Prostate gland (tissue), 2 donors: ENCODE results near the gene IL17RB. TPM values are rescaled to one million over a fixed set of nuclear protein-coding genes. Genes with fewer than 3 reads are reported as not detected.

ENCODE experiments used
- DNase-seq: peaks from one replicate; pipeline ENCODE4 v3.0.0-alpha.2; 2019; ENCODE audit warnings: low spot score
- H3K27ac ChIP-seq, 2 donors: fragments of 200-600 bp; sonication (generic); 2 replicates each; pipeline ENCODE4 v1.5.1; 2017 to 2019
- H3K27me3 ChIP-seq: fragments of 200-600 bp; sonication (generic); replicated peaks from 2 replicates; pipeline ENCODE4 v1.5.1; 2019; ENCODE audit not compliant: insufficient read depth
- H3K36me3 ChIP-seq, 2 donors: fragments of 200-600 bp; sonication (generic); 1 replicate in 1 of 2; 2 replicates in 1 of 2; pipeline versions ENCODE4 v1.5.1 to v1.8.1; 2017 to 2019
- H3K4me1 ChIP-seq: fragments of 200-600 bp; sonication (generic); replicated peaks from 2 replicates; pipeline ENCODE4 v1.5.1; 2019
- H3K4me3 ChIP-seq, 2 donors: fragments of 200-600 bp; sonication (generic); 2 replicates each; pipeline ENCODE4 v1.5.1; 2017 to 2019
- H3K9me3 ChIP-seq: fragments of 200-600 bp; sonication (generic); 2 replicates; pipeline ENCODE4 v1.5.1; 2017
- POLR2A ChIP-seq: fragments of 450-650 bp; IDR thresholded peaks from one replicate; pipeline ENCODE4 v1.6.1; 2016; ENCODE audit warnings: antibody characterized with exemption, mild to moderate bottlenecking
- POLR2AphosphoS5 ChIP-seq: sonication (generic); formaldehyde crosslinking; IDR thresholded peaks from one replicate; pipeline ENCODE4 v1.6.1; 2017; ENCODE audit warnings: antibody characterized with exemption
- WGBS: methylation state at CpG from one replicate; pipeline ENCODE4 v1.1.5; 2018; 5-methylcytosine and 5-hydroxymethylcytosine counted together
- intact Hi-C: fragments of 100-400 bp; cut with DNase I; formaldehyde crosslinking; loops from one replicate; pipeline ENCODE4 v1.14.2; 2022
- total RNA-seq, 2 donors: library from RNA; depleted of rRNA; stranded (reverse); fragments of >200 nt; gene quantifications; one replicate each; pipeline ENCODE4 v1.1.0, GENCODE V29; 2016
- TF ChIP-seq, protein P1 (sequence below), 4 experiments: fragments of 200-600 bp in 2 of 4; fragments of 450-650 bp in 2 of 4; sonication (generic) in 2 of 4; IDR thresholded peaks; 1 replicate in 3 of 4; 2 replicates in 1 of 4; pipeline ENCODE4 v1.5.1; 2016 to 2019; ENCODE audit warnings: antibody characterized with exemption in 4 of 4, mild to moderate bottlenecking in 2 of 4, moderate library complexity in 2 of 4

IL17RB gene
- total RNA-seq, 2 donors from 2014 or later = 6.0 to 14.3 TPM

DNA sequence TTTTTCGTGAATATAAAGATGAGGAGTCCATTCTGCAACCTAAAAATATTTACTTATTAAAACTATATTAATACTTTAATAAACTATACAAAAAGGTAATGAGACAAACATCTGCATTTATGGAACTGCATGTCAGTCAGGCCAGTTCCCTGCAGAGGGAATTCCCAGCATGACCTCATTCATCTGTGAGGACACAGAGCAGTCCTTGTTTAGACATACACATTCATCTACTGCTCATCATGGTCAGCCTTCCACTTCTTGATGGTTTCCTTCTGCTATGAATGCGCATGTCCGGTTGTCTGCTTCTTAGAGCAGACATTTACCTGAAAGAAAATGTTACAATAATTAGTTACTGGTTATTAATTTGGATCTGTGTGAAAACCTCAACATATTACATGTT is 38.9 kb downstream of the IL17RB start:
- WGBS = 89% methylated on average over 3 of the region's 3 CpGs
- H3K9me3 ChIP-seq = no peaks in the 10 kb centered on the region
- TF ChIP-seq, protein P1, sequence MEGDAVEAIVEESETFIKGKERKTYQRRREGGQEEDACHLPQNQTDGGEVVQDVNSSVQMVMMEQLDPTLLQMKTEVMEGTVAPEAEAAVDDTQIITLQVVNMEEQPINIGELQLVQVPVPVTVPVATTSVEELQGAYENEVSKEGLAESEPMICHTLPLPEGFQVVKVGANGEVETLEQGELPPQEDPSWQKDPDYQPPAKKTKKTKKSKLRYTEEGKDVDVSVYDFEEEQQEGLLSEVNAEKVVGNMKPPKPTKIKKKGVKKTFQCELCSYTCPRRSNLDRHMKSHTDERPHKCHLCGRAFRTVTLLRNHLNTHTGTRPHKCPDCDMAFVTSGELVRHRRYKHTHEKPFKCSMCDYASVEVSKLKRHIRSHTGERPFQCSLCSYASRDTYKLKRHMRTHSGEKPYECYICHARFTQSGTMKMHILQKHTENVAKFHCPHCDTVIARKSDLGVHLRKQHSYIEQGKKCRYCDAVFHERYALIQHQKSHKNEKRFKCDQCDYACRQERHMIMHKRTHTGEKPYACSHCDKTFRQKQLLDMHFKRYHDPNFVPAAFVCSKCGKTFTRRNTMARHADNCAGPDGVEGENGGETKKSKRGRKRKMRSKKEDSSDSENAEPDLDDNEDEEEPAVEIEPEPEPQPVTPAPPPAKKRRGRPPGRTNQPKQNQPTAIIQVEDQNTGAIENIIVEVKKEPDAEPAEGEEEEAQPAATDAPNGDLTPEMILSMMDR (IDR thresholded peaks at IDR 0.05) = no peak
- TF ChIP-seq POLR2AphosphoS5 (no peak), POLR2A (no peak)
- intact Hi-C loops = no loop called here
- no peaks in the 10 kb centered on the region for H3K36me3 ChIP-seq
- no peak overlapping the region for H3K4me3 ChIP-seq
- peaks cover 6% of the 10 kb centered on the region for H3K4me1 ChIP-seq
- DNase-seq = no peak
- H3K27me3 ChIP-seq = no peaks in the 10 kb centered on the region
- no peak overlapping the region for H3K27ac ChIP-seq

GRCh38 chr3:53887446-53887845 is 41.1 kb downstream of the IL17RB start:
- intact Hi-C loops = no loop called here
- no peaks in the 10 kb centered on the region for H3K4me1 ChIP-seq
- no peak for DNase-seq
- no peak overlapping the region for H3K27ac ChIP-seq
- H3K27me3 ChIP-seq = no peaks in the 10 kb centered on the region
- TF ChIP-seq POLR2AphosphoS5 (no peak), POLR2A (no peak)
- TF ChIP-seq, protein P1 (IDR thresholded peaks at IDR 0.05) = no peak
- H3K4me3 ChIP-seq = no peak overlapping the region
- H3K9me3 ChIP-seq = no peaks in the 10 kb centered on the region
- no peaks in the 10 kb centered on the region for H3K36me3 ChIP-seq

- WGBS = 76% methylated on average over 1 of the region's 1 CpG
These were observed 41.9 kb downstream of the IL17RB start for GRCh38 chr3:53888232-53888631.

DNA sequence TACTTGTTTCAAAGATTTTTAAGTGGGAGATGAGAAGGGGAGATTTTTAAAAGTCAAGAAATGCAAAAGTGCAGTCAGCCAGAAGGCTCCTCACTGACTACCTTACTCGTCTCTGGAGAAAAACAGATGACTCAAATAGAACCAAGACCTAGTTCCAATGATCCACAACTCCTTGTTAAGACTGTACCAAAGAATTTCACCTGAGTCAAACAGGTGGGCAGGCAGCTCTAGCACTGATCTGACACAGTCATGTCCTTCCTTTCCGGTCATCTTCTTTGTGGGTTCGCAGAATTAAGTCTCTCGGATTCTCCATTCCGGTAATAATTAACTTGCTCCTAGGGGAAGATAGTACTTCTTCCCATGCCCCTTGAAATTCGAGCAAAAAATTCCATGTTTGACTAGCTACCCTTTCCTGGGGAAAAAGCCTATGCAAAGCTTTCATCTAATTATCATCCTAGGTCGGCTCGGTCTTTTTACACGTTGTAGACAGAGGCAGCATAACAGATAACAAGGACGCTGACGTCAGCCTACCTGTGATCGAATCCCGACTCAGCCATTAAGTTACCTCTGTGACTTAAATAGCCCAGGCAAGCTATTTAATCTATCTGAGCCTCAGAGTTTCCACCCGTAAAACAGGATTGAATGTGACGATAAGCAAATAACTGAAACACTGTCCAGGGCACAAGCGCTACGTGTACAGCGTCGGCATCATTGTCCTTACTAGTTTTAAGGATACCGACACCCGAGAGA is 44.5 kb downstream of the IL17RB start:
- 4% methylated on average over 21 of the region's 21 CpGs for WGBS

More at GRCh38 chr3:53888232-53888631, 41.9 kb downstream of the IL17RB start:
- Histone ChIP-seq H3K27me3 (no peaks in the 10 kb centered on the region), H3K9me3 (no peaks in the 10 kb centered on the region), H3K27ac (no peak overlapping the region), H3K4me1 (no peaks in the 10 kb centered on the region), H3K4me3 (no peak overlapping the region), H3K36me3 (no peaks in the 10 kb centered on the region)
- TF ChIP-seq POLR2AphosphoS5 = no peak
- TF ChIP-seq POLR2A = no peak
- TF ChIP-seq, protein P1 (IDR thresholded peaks at IDR 0.05) = no peak
- DNase-seq = no peak
- intact Hi-C loops = no loop called here

More for the DNA sequence above, 44.5 kb downstream of the IL17RB start:
- Histone ChIP-seq H3K9me3 (no peaks in the 10 kb centered on the region), H3K27me3 (no peaks in the 10 kb centered on the region), H3K4me1 (no peaks in the 10 kb centered on the region), H3K36me3 (no peaks in the 10 kb centered on the region), H3K27ac (peak overlapping the region; percentile 92 to 93), H3K4me3 (peak overlapping the region; percentile 72)
- no peak for TF ChIP-seq POLR2A
- TF ChIP-seq, protein P1 (IDR thresholded peaks at IDR 0.05) = no peak
- no peak for TF ChIP-seq POLR2AphosphoS5
- intact Hi-C loops = no loop called here
- DNase-seq = peak; percentile 8
